Tibial nerve (tissue), 4 donors: ENCODE measurements around the gene BCAP29. TPM values are rescaled to one million over a fixed set of nuclear protein-coding genes. Genes with fewer than 3 reads are reported as not detected.
A peak's percentile ranks its signal among the peaks of the same experiment; 100 is the strongest.

Experiments used
- DNase-seq, 2 donors: peaks; one replicate each; pipeline ENCODE4 v3.0.0-alpha.2; 2019; ENCODE audit warnings: low spot score in 2 of 2
- H3K27ac ChIP-seq, 4 donors: fragments of 200-600 bp; sonication (generic) in 3 of 4; one replicate each; pipeline ENCODE4 v1.5.1; 2017 to 2019; ENCODE audit warnings: mild to moderate bottlenecking in 1 of 4
- H3K27me3 ChIP-seq, 2 donors: fragments of 200-600 bp; sonication (generic) in 1 of 2; one replicate each; pipeline versions ENCODE4 v1.5.1 to v1.6.0; 2017 to 2019
- H3K36me3 ChIP-seq, 3 donors: fragments of 200-600 bp; sonication (generic); one replicate each; pipeline ENCODE4 v1.5.1; 2018 to 2019
- H3K4me1 ChIP-seq, 4 donors: fragments of 200-600 bp; sonication (generic) in 3 of 4; one replicate each; pipeline ENCODE4 v1.5.1; 2017 to 2019
- H3K4me3 ChIP-seq, 4 donors: fragments of 200-600 bp; sonication (generic) in 3 of 4; one replicate each; pipeline ENCODE4 v1.5.1; 2017 to 2019; ENCODE audit warnings: mild to moderate bottlenecking in 1 of 4, moderate library complexity in 1 of 4
- H3K9me3 ChIP-seq, 4 donors: fragments of 200-600 bp; sonication (generic) in 3 of 4; one replicate each; pipeline ENCODE4 v1.5.1; 2017 to 2019
- EP300 ChIP-seq, 2 donors: sonication (generic); formaldehyde crosslinking; IDR thresholded peaks; one replicate each; pipeline ENCODE4 v1.6.1; 2017; ENCODE audit warnings: antibody characterized with exemption in 2 of 2, mild to moderate bottlenecking in 1 of 2
- POLR2A ChIP-seq, 2 donors: fragments of 450-650 bp; IDR thresholded peaks; one replicate each; pipeline ENCODE4 v1.6.1; 2017; ENCODE audit warnings: antibody characterized with exemption in 2 of 2, mild to moderate bottlenecking in 2 of 2, moderate library complexity in 2 of 2
- WGBS, 2 donors: methylation state at CpG; one replicate each; pipeline ENCODE4 v1.1.5; 2018; 5-methylcytosine and 5-hydroxymethylcytosine counted together
- total RNA-seq, 4 donors: library from RNA; depleted of rRNA; stranded (reverse); fragments of >200 nt; gene quantifications; one replicate each; pipeline ENCODE4 v1.1.0, GENCODE V29; 2016
- TF ChIP-seq, protein P1 (sequence below), 5 experiments: fragments of 200-600 bp in 3 of 5; fragments of 450-650 bp in 2 of 5; sonication (generic) in 3 of 5; IDR thresholded peaks; one replicate each; pipeline ENCODE4 v1.5.1; 2016 to 2019; ENCODE audit warnings: antibody characterized with exemption in 5 of 5, mild to moderate bottlenecking in 3 of 5, moderate library complexity in 2 of 5

The BCAP29 gene
- total RNA-seq, 4 donors from 2014 or later, result 48.9 to 235 (median 121) TPM

GRCh38 chr7:107544848-107545591, 35.0 kb upstream of the BCAP29 start:
- Histone ChIP-seq H3K4me1 (no peaks in the 10 kb centered on the region), H3K36me3 (peaks cover 0 to 77% (median 0%) of the 10 kb centered on the region in 3 donors), H3K9me3 (peaks cover 0 to 24% (median 8%) of the 10 kb centered on the region in 4 donors), H3K4me3 (no peak overlapping the region), H3K27me3 (no peaks in the 10 kb centered on the region), H3K27ac (no peak overlapping the region)
- no peak for DNase-seq
- no peak for TF ChIP-seq EP300 (IDR thresholded peaks at IDR 0.05)
- TF ChIP-seq POLR2A (IDR thresholded peaks at IDR 0.05), result no peak
- TF ChIP-seq, protein P1, sequence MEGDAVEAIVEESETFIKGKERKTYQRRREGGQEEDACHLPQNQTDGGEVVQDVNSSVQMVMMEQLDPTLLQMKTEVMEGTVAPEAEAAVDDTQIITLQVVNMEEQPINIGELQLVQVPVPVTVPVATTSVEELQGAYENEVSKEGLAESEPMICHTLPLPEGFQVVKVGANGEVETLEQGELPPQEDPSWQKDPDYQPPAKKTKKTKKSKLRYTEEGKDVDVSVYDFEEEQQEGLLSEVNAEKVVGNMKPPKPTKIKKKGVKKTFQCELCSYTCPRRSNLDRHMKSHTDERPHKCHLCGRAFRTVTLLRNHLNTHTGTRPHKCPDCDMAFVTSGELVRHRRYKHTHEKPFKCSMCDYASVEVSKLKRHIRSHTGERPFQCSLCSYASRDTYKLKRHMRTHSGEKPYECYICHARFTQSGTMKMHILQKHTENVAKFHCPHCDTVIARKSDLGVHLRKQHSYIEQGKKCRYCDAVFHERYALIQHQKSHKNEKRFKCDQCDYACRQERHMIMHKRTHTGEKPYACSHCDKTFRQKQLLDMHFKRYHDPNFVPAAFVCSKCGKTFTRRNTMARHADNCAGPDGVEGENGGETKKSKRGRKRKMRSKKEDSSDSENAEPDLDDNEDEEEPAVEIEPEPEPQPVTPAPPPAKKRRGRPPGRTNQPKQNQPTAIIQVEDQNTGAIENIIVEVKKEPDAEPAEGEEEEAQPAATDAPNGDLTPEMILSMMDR (IDR thresholded peaks at IDR 0.05), result no peak
- 95 to 96% methylated on average over 4 of the region's 4 CpGs for WGBS, 2 donors

DNA sequence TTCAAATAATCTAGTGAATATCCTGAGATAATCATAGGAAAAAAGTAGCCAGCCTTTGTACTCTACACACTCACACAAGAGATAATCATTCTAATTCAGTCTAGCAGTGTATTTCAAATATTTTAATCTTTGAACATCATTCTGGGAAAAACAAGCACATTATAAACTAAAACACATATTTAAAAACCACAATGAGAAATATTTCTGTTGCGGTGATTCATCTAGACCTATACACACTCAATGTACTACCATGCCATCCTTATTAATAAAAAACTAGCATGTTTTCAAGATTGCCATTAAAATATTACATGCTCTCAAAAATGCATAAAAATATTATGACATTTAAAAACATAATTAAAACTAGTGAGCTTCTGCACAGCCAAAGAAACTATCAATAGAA, 28.1 kb upstream of the BCAP29 start:
- WGBS, 2 donors, result 97 to 98% methylated on average over 1 of the region's 1 CpG
- no peak for DNase-seq
- Histone ChIP-seq H3K36me3 (peaks cover 0 to 69% (median 0%) of the 10 kb centered on the region in 3 donors), H3K4me3 (no peak overlapping the region), H3K27me3 (no peaks in the 10 kb centered on the region), H3K9me3 (no peaks in the 10 kb centered on the region), H3K4me1 (no peaks in the 10 kb centered on the region), H3K27ac (no peak overlapping the region)
- TF ChIP-seq EP300 (IDR thresholded peaks at IDR 0.05), result no peak
- TF ChIP-seq, protein P1 (IDR thresholded peaks at IDR 0.05), result no peak
- no peak for TF ChIP-seq POLR2A (IDR thresholded peaks at IDR 0.05)

GRCh38 chr7:107555893-107556292, 24.2 kb upstream of the BCAP29 start:
- Histone ChIP-seq H3K36me3 (peaks cover 0 to 55% (median 0%) of the 10 kb centered on the region in 3 donors), H3K4me3 (no peak overlapping the region), H3K27ac (no peak overlapping the region), H3K9me3 (no peaks in the 10 kb centered on the region), H3K27me3 (no peaks in the 10 kb centered on the region), H3K4me1 (peaks cover 0 to 18% (median 0%) of the 10 kb centered on the region in 4 donors)
- 95 to 98% methylated on average over 3 of the region's 3 CpGs for WGBS, 2 donors
- no peak for DNase-seq
- TF ChIP-seq POLR2A (IDR thresholded peaks at IDR 0.05) (no peak), EP300 (IDR thresholded peaks at IDR 0.05) (no peak)
- TF ChIP-seq, protein P1 (IDR thresholded peaks at IDR 0.05), result no peak

DNA sequence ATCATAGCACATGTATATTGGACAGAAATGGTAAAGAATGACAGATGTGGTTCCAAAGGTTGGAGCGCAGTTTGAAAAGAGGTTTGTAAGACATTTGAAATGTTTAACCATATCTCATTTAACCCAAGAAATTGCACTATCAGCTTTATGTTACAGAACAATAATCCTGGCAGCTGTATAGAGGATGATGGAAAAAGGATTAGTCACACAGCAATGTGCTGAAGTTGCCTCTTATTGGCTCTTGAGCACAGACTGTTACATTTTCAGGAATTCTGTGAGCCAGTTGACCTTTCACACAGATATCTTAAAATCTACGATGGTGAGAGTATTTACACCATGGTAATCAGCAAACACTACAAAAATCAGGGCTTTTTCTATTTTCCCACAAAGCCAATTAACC, 20.2 kb upstream of the BCAP29 start:
- Histone ChIP-seq H3K27ac (peak overlapping the region in 1 of 4 donors; percentile 28), H3K4me3 (no peak overlapping the region), H3K27me3 (no peaks in the 10 kb centered on the region), H3K9me3 (no peaks in the 10 kb centered on the region), H3K4me1 (peaks cover 0 to 48% (median 9%) of the 10 kb centered on the region in 4 donors), H3K36me3 (peaks cover 0 to 30% (median 0%) of the 10 kb centered on the region in 3 donors)
- no peak for TF ChIP-seq EP300 (IDR thresholded peaks at IDR 0.05)
- TF ChIP-seq, protein P1 (IDR thresholded peaks at IDR 0.05), result no peak
- WGBS, 2 donors, result 57 to 65% methylated on average over 2 of the region's 2 CpGs
- DNase-seq, result no peak

- Histone ChIP-seq H3K4me1 (peaks cover 0 to 57% (median 11%) of the 10 kb centered on the region in 4 donors), H3K9me3 (no peaks in the 10 kb centered on the region), H3K36me3 (peaks cover 0 to 19% (median 0%) of the 10 kb centered on the region in 3 donors), H3K4me3 (no peak overlapping the region), H3K27me3 (no peaks in the 10 kb centered on the region), H3K27ac (no peak overlapping the region)
- 76 to 82% methylated on average over 6 of the region's 6 CpGs for WGBS, 2 donors
- TF ChIP-seq EP300 (IDR thresholded peaks at IDR 0.05) (no peak), POLR2A (IDR thresholded peaks at IDR 0.05) (no peak)
- TF ChIP-seq, protein P1 (IDR thresholded peaks at IDR 0.05), result no peak
- DNase-seq, result no peak
These were observed 19.0 kb upstream of the BCAP29 start for GRCh38 chr7:107560898-107561516.
